Subcutaneous abdominal adipose tissue (tissue), 5 donors: Measurements from ENCODE around the gene CUZD1.

Experiments
- H3K27ac ChIP-seq: one replicate; pipeline ENCODE4 v1.7.0; 2013; ENCODE audit warnings: low read depth, mild to moderate bottlenecking, inconsistent platforms, low read length, moderate library complexity
- H3K27me3 ChIP-seq, 5 donors: one replicate each; pipeline ENCODE4 v1.7.0; 2013; ENCODE audit warnings: low read length in 5 of 5, inconsistent platforms in 1 of 5; ENCODE audit not compliant: control insufficient read depth in 5 of 5, insufficient read depth in 4 of 5
- H3K36me3 ChIP-seq, 5 donors: one replicate each; pipeline ENCODE4 v1.7.0; 2013; ENCODE audit warnings: low read length in 5 of 5; ENCODE audit not compliant: control insufficient read depth in 5 of 5, insufficient read depth in 5 of 5
- H3K4me1 ChIP-seq, 5 donors: one replicate each; pipeline ENCODE4 v1.7.0; 2013; ENCODE audit warnings: low read length in 5 of 5, mild to moderate bottlenecking in 3 of 5, moderate library complexity in 1 of 5; ENCODE audit not compliant: control insufficient read depth in 5 of 5, insufficient read depth in 5 of 5
- H3K4me3 ChIP-seq, 5 donors: one replicate each; pipeline ENCODE4 v1.7.0; 2013; ENCODE audit warnings: low read length in 5 of 5, low read depth in 1 of 5
- H3K9ac ChIP-seq, 5 donors: one replicate each; pipeline ENCODE4 v1.7.0; 2013; ENCODE audit warnings: low read length in 5 of 5, mild to moderate bottlenecking in 4 of 5, moderate library complexity in 3 of 5
- H3K9me3 ChIP-seq, 5 donors: one replicate each; pipeline ENCODE4 v1.7.0; 2013; ENCODE audit warnings: low read length in 5 of 5; ENCODE audit not compliant: control insufficient read depth in 5 of 5
- donor health status: healthy.
- donor health status: healthy.
- donor health status: healthy.
- donor health status: healthy.
- donor health status: healthy.

The CUZD1 gene

GRCh38 chr10:122822973-122823690, 22.5 kb downstream of the CUZD1 start:
- Histone ChIP-seq H3K27ac (no peak overlapping the region), H3K4me1 (no peaks in the 10 kb centered on the region), H3K9ac (no peak overlapping the region), H3K4me3 (no peak overlapping the region), H3K36me3 (no peaks in the 10 kb centered on the region), H3K27me3 (peaks cover 10 to 28% (median 14%) of the 10 kb centered on the region in 5 donors), H3K9me3 (no peaks in the 10 kb centered on the region)

- Histone ChIP-seq H3K36me3 (no peaks in the 10 kb centered on the region), H3K9me3 (no peaks in the 10 kb centered on the region), H3K27ac (no peak overlapping the region), H3K4me1 (no peaks in the 10 kb centered on the region), H3K9ac (no peak overlapping the region), H3K27me3 (peaks cover 10 to 28% (median 12%) of the 10 kb centered on the region in 5 donors), H3K4me3 (no peak overlapping the region)
Observed at GRCh38 chr10:122821808-122822207, 23.8 kb downstream of the CUZD1 start.

GRCh38 chr10:122815458-122815857, 30.2 kb downstream of the CUZD1 start:
- H3K27me3 ChIP-seq, result peaks cover 6 to 16% (median 10%) of the 10 kb centered on the region in 5 donors
- no peaks in the 10 kb centered on the region for H3K36me3 ChIP-seq

GRCh38 chr10:122814493-122814892, 31.2 kb downstream of the CUZD1 start:
- Histone ChIP-seq H3K4me3 (no peak overlapping the region), H3K27me3 (peaks cover 6 to 13% (median 7%) of the 10 kb centered on the region in 5 donors), H3K27ac (no peak overlapping the region), H3K36me3 (no peaks in the 10 kb centered on the region), H3K9ac (no peak overlapping the region), H3K9me3 (no peaks in the 10 kb centered on the region), H3K4me1 (no peaks in the 10 kb centered on the region)

More at GRCh38 chr10:122815458-122815857, 30.2 kb downstream of the CUZD1 start:
- H3K4me1 ChIP-seq, result no peaks in the 10 kb centered on the region
- H3K9ac ChIP-seq, result no peak overlapping the region
- no peak overlapping the region for H3K4me3 ChIP-seq
- no peak overlapping the region for H3K27ac ChIP-seq
- H3K9me3 ChIP-seq, result no peaks in the 10 kb centered on the region

GRCh38 chr10:122812751-122813150, 32.9 kb downstream of the CUZD1 start:
- Histone ChIP-seq H3K9ac (no peak overlapping the region), H3K4me3 (no peak overlapping the region), H3K27ac (no peak overlapping the region), H3K9me3 (no peaks in the 10 kb centered on the region), H3K36me3 (no peaks in the 10 kb centered on the region), H3K4me1 (no peaks in the 10 kb centered on the region), H3K27me3 (peaks cover 0 to 3% (median 0%) of the 10 kb centered on the region in 5 donors)

- H3K9ac ChIP-seq, result no peak overlapping the region
- H3K9me3 ChIP-seq, result peaks cover 0 to 5% (median 0%) of the 10 kb centered on the region in 5 donors
- H3K4me1 ChIP-seq, result no peaks in the 10 kb centered on the region
- no peak overlapping the region for H3K27ac ChIP-seq
- H3K36me3 ChIP-seq, result no peaks in the 10 kb centered on the region
- no peaks in the 10 kb centered on the region for H3K27me3 ChIP-seq
- no peak overlapping the region for H3K4me3 ChIP-seq
Observed at GRCh38 chr10:122802282-122802681, 43.4 kb downstream of the CUZD1 start.

- H3K9me3 ChIP-seq, result no peaks in the 10 kb centered on the region
- no peaks in the 10 kb centered on the region for H3K27me3 ChIP-seq
- no peaks in the 10 kb centered on the region for H3K4me1 ChIP-seq
- no peak overlapping the region for H3K4me3 ChIP-seq
- H3K9ac ChIP-seq, result no peak overlapping the region
- no peaks in the 10 kb centered on the region for H3K36me3 ChIP-seq
- no peak overlapping the region for H3K27ac ChIP-seq
Observed at GRCh38 chr10:122798704-122799231, 46.9 kb downstream of the CUZD1 start.

GRCh38 chr10:122796796-122797195, 48.9 kb downstream of the CUZD1 start:
- Histone ChIP-seq H3K4me3 (no peak overlapping the region), H3K4me1 (no peaks in the 10 kb centered on the region), H3K9me3 (no peaks in the 10 kb centered on the region), H3K27ac (no peak overlapping the region), H3K9ac (no peak overlapping the region), H3K36me3 (no peaks in the 10 kb centered on the region), H3K27me3 (no peaks in the 10 kb centered on the region)

GRCh38 chr10:122795924-122796323, 49.7 kb downstream of the CUZD1 start:
- H3K36me3 ChIP-seq, result no peaks in the 10 kb centered on the region
- no peak overlapping the region for H3K4me3 ChIP-seq
- H3K27me3 ChIP-seq, result no peaks in the 10 kb centered on the region
- H3K9me3 ChIP-seq, result no peaks in the 10 kb centered on the region
- H3K9ac ChIP-seq, result no peak overlapping the region
- no peaks in the 10 kb centered on the region for H3K4me1 ChIP-seq
- no peak overlapping the region for H3K27ac ChIP-seq

- H3K9me3 ChIP-seq, result peaks cover 0 to 7% (median 0%) of the 10 kb centered on the region in 5 donors
- H3K27me3 ChIP-seq, result no peaks in the 10 kb centered on the region
Observed at GRCh38 chr10:122786269-122786668, 59.4 kb downstream of the CUZD1 start.

More at GRCh38 chr10:122786269-122786668, 59.4 kb downstream of the CUZD1 start:
- no peaks in the 10 kb centered on the region for H3K4me1 ChIP-seq
- H3K27ac ChIP-seq, result no peak overlapping the region
- no peak overlapping the region for H3K4me3 ChIP-seq
- no peaks in the 10 kb centered on the region for H3K36me3 ChIP-seq
- no peak overlapping the region for H3K9ac ChIP-seq
